SW480 (cell line): ENCODE results near the gene PAX1.

ENCODE experiments used
- DNase-seq: peaks from one replicate; pipeline ENCODE4 v3.0.0-alpha.2; 2016; ENCODE audit warnings: low spot score

The PAX1 gene

DNA sequence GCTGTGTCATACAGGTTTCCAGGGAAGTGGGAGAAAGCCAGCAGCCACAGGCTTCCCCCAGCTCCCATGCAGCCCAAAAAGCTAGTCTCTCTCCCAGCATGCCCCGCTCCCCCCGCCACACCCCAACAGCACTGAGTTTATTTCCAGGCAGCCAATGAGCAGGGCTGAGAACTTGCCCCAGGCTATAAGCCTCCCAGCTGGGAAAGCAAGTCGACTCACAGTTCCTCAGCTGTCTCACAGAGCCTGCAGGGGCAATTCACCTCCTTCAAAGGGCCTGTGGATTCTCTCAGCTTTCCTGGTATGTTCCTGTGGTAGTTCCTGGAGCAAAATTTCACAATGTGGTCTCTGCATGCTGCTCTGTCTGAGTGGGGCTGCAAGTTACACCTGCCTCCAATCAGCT, 34.2 kb downstream of the PAX1 start:
- no peak for DNase-seq

DNA sequence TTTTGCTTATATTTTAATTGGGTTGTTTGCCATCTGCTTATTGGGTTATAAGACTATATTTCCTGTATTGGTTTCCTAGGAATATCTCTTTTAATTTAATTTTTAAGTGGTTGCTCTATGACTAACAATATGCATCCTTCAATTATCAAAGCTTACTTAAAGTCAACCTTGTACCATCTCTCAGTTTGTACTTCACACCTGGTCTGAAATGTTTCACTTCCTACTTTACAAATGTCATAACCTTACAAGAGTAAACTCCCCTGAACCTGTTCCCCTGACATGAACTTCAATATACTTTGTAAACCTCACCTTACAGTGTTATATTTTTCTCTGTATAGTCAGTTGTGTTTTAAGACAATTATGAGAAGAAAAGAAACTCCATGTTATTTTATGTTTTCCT, 35.8 kb downstream of the PAX1 start:
- DNase-seq, result no peak

DNA sequence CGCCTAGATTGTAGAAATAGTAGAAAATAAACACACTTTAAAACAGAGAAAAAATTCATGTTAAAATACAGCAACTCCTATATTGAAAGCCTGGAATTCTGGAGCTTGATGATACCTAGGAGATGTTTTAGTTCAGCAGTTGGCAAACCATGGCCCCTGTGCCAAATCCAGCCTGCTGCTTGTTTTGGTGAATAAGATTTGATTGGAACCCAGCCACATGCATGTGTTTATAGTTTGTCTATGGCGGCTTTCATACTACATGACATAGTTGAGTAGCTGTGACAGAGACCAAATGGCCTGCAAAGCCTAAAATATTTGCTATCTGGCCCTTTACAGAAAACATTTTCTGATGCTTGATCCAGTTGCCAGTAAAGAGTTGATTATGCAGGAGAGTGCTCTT, 57.2 kb downstream of the PAX1 start:
- no peak for DNase-seq

DNA sequence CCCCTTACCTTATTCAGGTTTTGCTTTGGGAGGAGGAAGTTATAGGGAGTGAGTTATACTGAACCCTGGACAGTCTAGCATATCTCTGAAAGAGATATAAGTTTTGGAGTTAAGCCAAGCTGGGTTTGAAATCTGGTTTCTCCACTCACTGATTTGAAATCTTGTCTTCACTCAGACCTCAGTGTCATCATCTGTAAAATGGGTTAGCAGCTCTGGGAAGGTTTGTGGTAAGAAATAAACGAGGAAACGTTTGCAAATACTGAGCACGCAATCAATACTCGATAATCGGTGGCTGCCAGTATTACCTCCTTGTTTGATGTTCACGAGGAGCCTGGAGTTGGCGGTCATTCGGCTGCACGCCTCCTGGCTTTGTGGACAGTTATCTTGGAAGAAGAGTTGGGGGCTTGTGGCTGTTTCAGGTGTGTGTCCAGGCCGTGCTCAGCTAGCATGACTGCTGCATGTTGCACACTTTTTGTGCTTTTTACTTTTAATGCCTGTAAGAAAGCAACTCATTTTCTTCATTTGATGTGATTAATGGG, 61.8 kb downstream of the PAX1 start:
- no peak for DNase-seq

DNA sequence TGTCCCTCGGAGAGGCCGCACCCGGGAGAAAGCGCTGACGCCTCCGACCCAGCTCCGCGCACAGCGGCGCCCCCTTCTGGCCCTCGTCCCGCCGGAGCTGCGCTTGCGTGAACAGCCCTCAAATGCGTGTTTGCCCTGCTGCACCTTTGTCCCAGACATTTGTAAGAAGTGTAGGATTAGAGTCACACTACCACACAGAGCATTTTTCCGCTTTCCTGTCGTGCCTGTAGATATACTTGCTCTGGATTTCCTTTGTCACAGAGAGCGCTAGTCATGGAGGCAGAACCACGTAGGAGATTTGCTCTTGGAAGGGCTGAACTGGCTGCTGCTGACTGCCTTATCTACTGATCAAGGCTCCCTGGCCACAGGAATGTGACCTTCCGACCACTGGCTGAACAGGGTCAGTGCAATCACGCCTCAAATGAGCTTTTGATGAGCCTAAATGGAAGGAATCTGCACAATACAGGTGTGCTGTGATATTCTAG, 62.3 kb downstream of the PAX1 start:
- peak; percentile 84 for DNase-seq
